IPS DF 4.7 (cell line): ENCODE measurements around the gene CWC27.

ENCODE experiments used
- DNase-seq: peaks from one replicate; pipeline ENCODE4 v3.0.0-alpha.2; 2013; ENCODE audit warnings: low spot score; ENCODE audit errors: extremely low read depth

The CWC27 gene

GRCh38 chr5:65034813-65035209 lies 266.1 kb downstream of the CWC27 start:
- no peak for DNase-seq

DNA sequence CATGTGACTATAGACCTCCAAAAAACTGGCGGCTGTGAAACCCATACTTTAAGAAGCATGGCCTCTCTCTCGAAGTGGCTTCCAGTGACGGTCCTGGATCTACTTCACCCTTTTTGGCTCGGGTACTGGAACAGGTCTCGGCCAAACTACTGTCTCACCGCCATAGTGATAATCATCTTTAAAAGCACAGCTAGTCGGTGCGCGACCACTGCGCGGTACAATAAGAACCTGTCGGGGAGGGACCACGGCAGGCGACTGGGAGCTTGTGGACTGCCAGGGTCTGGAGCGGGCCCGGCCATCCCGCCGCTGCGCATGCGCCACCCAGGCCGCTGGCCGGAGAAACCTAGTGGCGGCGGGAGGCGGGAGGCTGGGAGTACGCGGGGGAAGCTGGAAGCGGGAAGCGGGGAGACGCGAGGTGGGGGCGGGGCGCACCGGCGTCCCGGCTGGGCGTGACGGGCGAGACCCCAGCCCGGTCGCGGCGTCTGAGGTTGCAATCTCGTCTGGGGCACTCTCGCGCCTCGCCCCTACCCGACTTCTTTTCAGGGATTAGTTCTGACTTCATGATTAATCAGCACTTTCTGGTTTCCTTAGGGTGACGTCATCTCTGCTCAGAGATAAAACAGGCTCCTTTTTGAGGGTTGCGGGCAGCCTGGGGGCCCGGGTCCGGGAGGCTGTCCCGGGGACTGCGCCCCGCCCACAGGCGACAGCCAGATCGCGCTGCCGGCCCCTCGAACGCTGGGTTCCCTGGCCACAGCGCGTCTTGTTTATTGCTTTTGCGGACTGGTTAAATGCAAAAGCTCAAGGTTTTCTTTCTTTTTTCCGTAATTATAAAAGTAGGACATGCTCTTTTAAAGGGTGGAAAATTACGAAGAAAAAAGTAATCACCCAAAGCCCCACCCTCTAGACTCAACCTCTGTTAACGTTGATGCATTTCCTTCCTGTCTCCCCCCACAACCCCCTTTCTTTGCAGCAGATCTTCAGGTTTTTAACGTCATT lies 266.8 kb downstream of the CWC27 start:
- peak; percentile 62 for DNase-seq

GRCh38 chr5:65037831-65038815 lies 269.4 kb downstream of the CWC27 start:
- DNase-seq: peak; percentile 74

- no peak for DNase-seq
These were observed 272.8 kb downstream of the CWC27 start for GRCh38 chr5:65041296-65042158.

DNA sequence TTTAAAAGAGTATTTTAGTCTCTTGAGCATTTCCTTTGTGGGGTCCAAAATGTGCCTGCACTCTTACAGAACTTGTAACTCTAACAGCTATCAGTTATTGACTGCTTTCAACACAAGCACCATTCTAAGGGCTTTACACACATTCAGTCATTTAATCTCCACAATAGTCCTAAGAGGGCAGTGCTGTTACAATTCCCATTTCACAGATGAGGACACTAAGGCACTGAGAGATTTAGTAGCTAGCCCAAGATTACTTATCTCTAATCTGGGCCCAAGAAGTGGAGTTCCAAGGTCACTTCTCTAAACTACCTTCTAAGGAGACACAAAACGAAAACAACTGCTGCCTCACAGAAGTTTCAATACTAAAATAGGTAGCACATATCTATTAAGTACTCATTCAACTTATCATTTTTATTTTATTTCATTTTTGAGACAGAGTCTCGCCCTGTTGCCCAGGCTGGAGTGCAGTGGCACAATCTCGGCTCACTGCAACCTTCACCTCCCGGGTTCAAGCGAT lies 275.2 kb downstream of the CWC27 start:
- DNase-seq: no peak

DNA sequence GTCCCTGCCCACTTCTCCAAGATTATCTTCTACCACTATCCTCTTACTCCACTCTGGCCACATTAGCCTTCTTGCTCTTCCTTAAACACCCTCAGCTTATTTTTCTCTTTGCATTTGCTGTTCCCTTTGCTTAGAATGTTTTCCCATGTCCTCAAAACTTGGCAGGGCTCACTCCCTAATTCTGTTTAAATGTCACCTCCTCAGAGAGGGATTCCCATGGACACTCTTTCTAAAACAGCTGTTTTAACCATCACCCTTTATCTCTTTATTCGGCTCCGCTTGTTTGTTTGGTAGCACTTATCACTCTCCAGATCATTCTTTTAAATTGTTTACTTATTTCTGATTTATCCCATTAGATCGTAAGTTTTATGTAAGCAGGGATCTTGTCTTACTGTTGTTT lies 278.5 kb downstream of the CWC27 start:
- DNase-seq: no peak

DNA sequence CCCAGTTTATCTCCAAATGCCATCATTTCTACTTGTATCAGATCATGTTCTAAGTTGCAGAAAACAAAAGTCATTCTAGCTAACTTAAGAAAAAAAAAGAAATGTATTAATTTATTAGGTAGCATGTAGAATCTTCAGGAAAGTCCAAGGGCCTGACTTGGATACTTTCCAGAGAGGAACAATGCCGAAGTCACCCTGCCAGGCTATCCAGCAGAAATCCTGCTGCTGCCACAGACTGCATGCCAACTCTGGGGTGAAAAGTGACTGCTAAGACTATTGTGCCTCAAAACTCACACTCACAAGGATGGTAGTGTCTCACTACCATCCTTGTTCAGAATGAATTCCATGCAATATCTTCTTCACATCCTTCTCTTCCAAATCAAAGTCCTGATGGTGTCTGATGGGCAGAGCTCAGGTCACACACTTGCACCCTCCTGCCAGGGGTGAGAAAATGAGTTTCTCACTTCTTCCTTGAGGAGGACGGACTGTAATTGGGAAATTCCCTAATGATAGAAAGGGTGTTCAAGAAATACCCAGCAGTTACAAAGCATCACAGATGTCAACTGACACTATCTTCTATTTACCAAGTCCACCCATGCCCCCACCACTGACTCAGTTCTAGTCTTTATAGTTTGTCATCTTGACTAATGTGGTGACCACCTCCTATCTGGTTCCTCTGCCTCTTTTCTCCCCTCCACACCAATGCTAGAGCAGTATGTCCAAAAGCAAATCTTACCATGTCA lies 279.4 kb downstream of the CWC27 start:
- DNase-seq: no peak

GRCh38 chr5:65050140-65050539 lies 281.4 kb downstream of the CWC27 start:
- no peak for DNase-seq

DNA sequence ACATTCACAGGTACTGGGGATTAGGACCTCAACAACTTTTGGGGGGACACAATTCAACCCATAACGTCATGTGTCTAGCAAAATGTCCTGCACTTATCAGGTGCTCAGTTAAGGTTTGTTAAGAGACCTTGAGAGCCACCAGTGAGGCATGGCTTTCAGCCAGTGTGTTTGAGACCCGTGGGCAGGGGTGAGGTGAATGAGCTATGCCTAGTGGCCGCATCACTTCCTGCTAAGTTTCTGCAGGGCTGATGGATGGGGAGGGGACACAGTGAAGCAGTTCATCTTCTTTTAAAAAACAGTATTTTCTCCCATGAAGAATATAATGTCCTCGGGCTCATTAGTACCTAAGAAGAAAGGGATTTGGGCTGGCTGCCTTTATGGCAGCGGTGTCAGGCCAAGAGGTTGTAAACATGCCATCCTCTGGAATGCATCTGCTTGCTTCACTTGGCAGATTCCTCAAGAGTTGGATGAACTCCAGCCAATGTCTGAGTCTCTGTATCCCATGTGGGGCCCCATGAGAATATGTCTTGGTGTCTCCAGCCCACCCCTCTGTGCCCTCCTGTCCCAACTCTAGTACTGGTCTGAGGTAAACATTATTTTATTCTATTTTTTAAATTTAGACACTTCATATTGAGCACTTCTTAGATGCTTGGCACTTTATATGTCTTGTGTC lies 282.2 kb downstream of the CWC27 start:
- no peak for DNase-seq

GRCh38 chr5:65055938-65056337 lies 287.2 kb downstream of the CWC27 start:
- no peak for DNase-seq

DNA sequence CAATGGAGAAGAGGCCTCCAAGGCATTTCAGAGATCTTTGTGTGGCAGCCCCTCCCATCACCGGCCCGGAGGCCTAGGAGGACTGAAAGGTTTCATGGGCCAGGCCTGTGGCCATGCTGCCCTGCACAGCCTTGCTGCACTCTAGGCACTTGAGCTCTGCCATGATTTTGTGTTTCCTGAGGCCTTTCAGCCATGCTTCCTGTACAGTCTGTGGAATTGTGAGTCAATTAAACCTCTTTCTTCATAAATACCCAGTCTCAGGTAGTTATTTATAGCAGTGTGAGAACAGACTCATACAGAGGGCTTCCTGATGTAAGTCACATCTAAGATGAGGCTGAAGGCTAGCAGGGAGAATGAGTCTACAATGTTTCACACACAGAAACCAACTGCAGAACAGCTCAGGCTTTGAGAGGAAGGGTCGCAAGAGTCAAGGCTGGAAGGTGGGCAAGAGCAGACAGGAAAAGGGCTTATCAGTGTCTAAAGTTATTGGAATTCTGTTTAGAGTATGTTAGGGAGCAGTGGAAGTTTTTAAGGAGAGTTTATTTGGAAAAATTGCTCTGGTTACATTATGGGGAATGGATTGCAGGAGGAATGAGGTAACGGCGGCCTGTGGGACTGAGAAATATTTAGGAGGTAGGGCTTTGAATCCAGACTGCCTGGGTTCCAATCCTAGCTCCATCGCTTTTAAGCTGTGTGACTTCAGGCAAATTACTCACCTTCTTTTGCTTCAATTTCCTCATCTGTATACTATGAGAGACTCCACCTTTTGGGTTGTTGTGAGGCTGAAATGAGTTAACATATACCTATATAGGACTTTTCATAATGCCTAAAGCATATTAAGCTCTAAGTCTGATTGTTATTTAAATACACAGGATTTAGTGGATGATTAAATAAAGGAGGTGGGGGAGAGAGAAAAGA lies 291.2 kb downstream of the CWC27 start:
- DNase-seq: no peak

GRCh38 chr5:65061250-65061973 lies 292.7 kb downstream of the CWC27 start:
- no peak for DNase-seq

GRCh38 chr5:65061974-65062353 lies 293.2 kb downstream of the CWC27 start:
- DNase-seq: no peak

DNA sequence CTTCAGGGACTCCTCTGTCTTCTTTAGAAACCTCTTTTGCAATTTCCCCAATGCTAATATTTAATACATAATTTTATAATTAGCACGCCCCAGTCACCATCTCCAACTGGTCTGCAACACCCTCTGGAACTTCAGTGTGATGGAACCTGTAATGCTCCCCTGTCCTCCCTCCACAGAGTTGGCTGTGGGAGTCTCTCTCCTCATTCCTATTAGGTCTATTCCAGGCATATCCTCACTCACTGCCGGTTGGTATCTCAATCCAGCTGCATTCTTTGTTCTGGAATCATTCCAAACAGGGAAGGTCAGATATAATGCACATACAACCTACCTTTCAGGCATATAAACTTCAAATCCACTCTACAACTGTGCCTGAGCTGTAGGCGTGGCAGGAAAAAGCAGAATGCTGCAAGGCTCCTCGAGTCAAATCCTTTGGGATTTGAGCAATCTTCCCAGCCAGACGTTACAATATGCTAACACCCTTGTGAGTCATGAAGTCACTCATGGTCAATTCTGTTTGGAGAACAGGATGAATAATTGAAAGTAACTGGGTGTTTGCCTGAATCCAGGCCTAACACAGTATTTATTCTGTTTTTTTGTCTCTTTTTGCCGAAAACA lies 293.8 kb downstream of the CWC27 start:
- DNase-seq: no peak

- no peak for DNase-seq
These were observed 296.3 kb downstream of the CWC27 start for GRCh38 chr5:65065001-65065511.

DNA sequence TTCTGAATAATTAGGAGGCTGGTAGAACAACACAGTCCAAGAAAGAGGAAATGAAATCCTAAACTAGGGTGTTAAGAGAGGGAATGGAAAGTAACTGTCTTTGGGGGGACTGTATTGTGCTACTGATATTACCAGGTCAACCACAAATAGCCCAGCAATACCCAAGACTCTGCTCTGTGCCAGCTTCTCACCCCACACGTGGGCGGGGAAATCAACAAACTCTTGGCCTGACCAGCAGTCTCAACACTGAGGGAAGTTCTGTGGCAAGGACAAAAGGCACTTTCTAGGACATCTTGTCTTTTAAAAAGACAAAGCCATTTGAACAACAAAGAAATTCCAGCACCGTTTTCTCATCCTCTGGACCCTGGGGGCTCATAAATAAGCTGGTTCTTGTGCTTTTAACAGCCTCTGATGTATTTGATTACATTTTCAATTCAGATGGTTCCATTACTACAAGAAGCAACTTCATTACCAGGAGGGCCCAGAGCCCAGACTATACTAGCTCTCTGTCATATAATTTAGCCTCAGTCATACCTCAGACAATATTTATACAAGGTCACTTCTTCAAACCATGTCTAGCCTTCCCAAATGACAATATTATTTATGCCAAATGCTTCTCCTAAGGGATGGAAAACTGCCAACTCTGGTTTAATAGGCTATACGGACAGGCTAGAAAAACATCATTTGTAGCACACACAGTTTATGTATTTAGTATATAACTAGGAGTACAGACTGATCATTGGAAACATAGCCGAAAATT lies 297.8 kb downstream of the CWC27 start:
- DNase-seq: no peak
